GM23248 (cell line): ENCODE results near the gene ACTRT3. TPM values are rescaled to one million over a fixed set of nuclear protein-coding genes. Genes with fewer than 3 reads are reported as not detected.
A peak's percentile ranks its signal among the peaks of the same experiment; 100 is the strongest.

Source experiments
- DNase-seq: peaks from one replicate; pipeline ENCODE4 v3.0.0-alpha.2; 2015
- H2AFZ ChIP-seq: fragments of 200-600 bp; sonication (generic); 2 replicates; pipeline ENCODE4 v1.6.1; 2016; ENCODE audit warnings: antibody characterized with exemption
- H3F3A ChIP-seq: fragments of 200-600 bp; sonication (generic); 2 replicates; pipeline ENCODE4 v1.6.1; 2016; ENCODE audit warnings: mild to moderate bottlenecking, antibody characterized with exemption, mixed run types; ENCODE audit not compliant: insufficient read depth
- H3K27ac ChIP-seq: fragments of 200-600 bp; sonication (generic); 2 replicates; pipeline ENCODE4 v1.5.1; 2016; ENCODE audit warnings: mild to moderate bottlenecking
- H3K27me3 ChIP-seq: fragments of 200-600 bp; sonication (generic); replicated peaks from 2 replicates; pipeline ENCODE4 v1.6.1; 2016; ENCODE audit warnings: mild to moderate bottlenecking; ENCODE audit not compliant: insufficient read depth
- H3K36me3 ChIP-seq: fragments of 200-600 bp; sonication (generic); 2 replicates; pipeline ENCODE4 v1.6.1; 2016; ENCODE audit warnings: low read depth, mild to moderate bottlenecking
- H3K4me1 ChIP-seq: fragments of 200-600 bp; sonication (generic); 2 replicates; pipeline ENCODE4 v1.6.1; 2016; ENCODE audit warnings: mild to moderate bottlenecking; ENCODE audit not compliant: insufficient read depth
- H3K4me2 ChIP-seq: fragments of 200-600 bp; sonication (generic); one replicate; pipeline ENCODE4 v1.6.1; 2016; ENCODE audit warnings: mild to moderate bottlenecking; ENCODE audit not compliant: unreplicated experiment
- H3K4me3 ChIP-seq: fragments of 200-600 bp; sonication (generic); 2 replicates; pipeline ENCODE4 v1.5.1; 2016; ENCODE audit warnings: mild to moderate bottlenecking
- H3K79me2 ChIP-seq: fragments of 200-600 bp; sonication (generic); 2 replicates; pipeline ENCODE4 v1.6.1; 2016; ENCODE audit warnings: mild to moderate bottlenecking; ENCODE audit not compliant: insufficient read depth
- H3K9ac ChIP-seq: fragments of 200-600 bp; sonication (generic); 2 replicates; pipeline ENCODE4 v1.6.1; 2016; ENCODE audit warnings: mild to moderate bottlenecking
- H3K9me2 ChIP-seq: fragments of 200-600 bp; sonication (generic); 2 replicates; pipeline ENCODE4 v1.6.1; 2016; ENCODE audit warnings: mixed run types, mild to moderate bottlenecking, moderate library complexity; ENCODE audit not compliant: insufficient read depth
- H3K9me3 ChIP-seq: fragments of 200-600 bp; sonication (generic); one replicate; pipeline ENCODE4 v1.6.1; 2017; ENCODE audit warnings: low read depth
- H4K20me1 ChIP-seq: fragments of 200-600 bp; sonication (generic); 2 replicates; pipeline ENCODE4 v1.6.0; 2016; ENCODE audit not compliant: insufficient read depth
- EZH2 ChIP-seq: fragments of 200-600 bp; sonication (generic); IDR thresholded peaks from 2 replicates; pipeline ENCODE4 v1.6.1; 2018; ENCODE audit warnings: antibody characterized with exemption, mild to moderate bottlenecking; ENCODE audit not compliant: insufficient read depth, poor library complexity, severe bottlenecking
- EZH2phosphoT487 ChIP-seq: fragments of 200-600 bp; sonication (generic); IDR thresholded peaks from 2 replicates; pipeline ENCODE4 v1.6.1; 2018; ENCODE audit warnings: antibody characterized with exemption, moderate library complexity, mild to moderate bottlenecking, low read depth; ENCODE audit not compliant: insufficient read depth
- WGBS, 2 experiments: methylation state at CpG; one replicate each; pipeline ENCODE4 v1.1.6; 2015 to 2017; ENCODE audit warnings: low lambda C conversion rate in 2 of 2, low coverage in 1 of 2; ENCODE audit errors: missing lambda C conversion rate in 2 of 2; 5-methylcytosine and 5-hydroxymethylcytosine counted together
- in situ Hi-C: fragments of 300-500 bp; cut with MboI; formaldehyde crosslinking; loops from 2 replicates; pipeline ENCODE4 v1.15.0; 2020
- polyA plus RNA-seq: library from polyadenylated mRNA; unstranded; fragments of >200 nt; fragmentation: Nextera tagmentation; extraction: Ambion mirVana; gene quantifications from 2 replicates; pipeline ENCODE4 v1.2.1, GENCODE V29; 2016
- total RNA-seq: library from RNA; depleted of rRNA; stranded (reverse); fragments of >200 nt; shearing (Covaris generic); gene quantifications from 2 replicates; pipeline ENCODE4 v1.2.3, GENCODE V29; 2014

The ACTRT3 gene
- total and polyA plus RNA-seq, 2 experiments from 2014 or later: 3.3 to 5.2 TPM

DNA sequence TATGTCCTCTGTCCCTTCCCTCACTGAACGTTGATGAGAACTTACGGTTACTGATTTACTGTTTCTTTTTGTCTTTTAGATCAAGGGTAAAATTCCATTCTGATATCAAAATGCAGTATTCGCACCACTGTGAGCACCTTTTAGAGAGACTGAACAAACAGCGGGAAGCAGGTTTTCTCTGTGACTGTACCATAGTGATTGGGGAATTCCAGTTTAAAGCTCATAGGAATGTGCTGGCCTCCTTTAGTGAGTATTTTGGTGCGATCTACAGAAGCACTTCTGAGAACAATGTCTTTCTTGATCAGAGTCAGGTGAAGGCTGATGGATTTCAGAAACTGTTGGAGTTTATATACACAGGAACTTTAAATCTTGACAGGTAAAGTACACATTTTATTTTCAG, 4.8 kb upstream of the ACTRT3 start:
- peak overlapping the region; percentile 89 for H3K4me2 ChIP-seq
- H3K36me3 ChIP-seq: peaks cover 45% of the 10 kb centered on the region
- TF ChIP-seq EZH2phosphoT487 (no peak), EZH2 (no peak)
- peak overlapping the region; percentile 96; the same call in 1 of the 2 replicates for H3K27ac ChIP-seq
- H3K9me2 ChIP-seq: no peaks in the 10 kb centered on the region
- H3K4me3 ChIP-seq: peak overlapping the region; percentile 98
- in situ Hi-C loops: no loop called here
- H2AFZ ChIP-seq: no peak overlapping the region
- H3F3A ChIP-seq: peaks cover 16% of the 10 kb centered on the region
- no peaks in the 10 kb centered on the region for H4K20me1 ChIP-seq
- peak overlapping the region; percentile 93 for H3K9ac ChIP-seq
- no peaks in the 10 kb centered on the region for H3K9me3 ChIP-seq
- WGBS, 2 experiments: 43 to 48% methylated on average over 5 of the region's 5 CpGs
- no peaks in the 10 kb centered on the region for H3K27me3 ChIP-seq
- peak; percentile 27 for DNase-seq
- H3K4me1 ChIP-seq: peaks cover 22% of the 10 kb centered on the region
- peaks cover 59% of the 10 kb centered on the region for H3K79me2 ChIP-seq

GRCh38 chr3:169772897-169773816, 3.8 kb upstream of the ACTRT3 start, which contains the start of gene MYNN:
TSS of gene MYNN (plus strand) at chr3:169773396. CDS start at chr3:169774296, 900 bp downstream.
- Histone ChIP-seq H3F3A (peaks cover 20% of the 10 kb centered on the region), H3K4me3 (peak within 1 kb of the TSS; percentile 98), H3K9me2 (no peaks in the 10 kb centered on the region), H3K4me1 (peaks cover 22% of the 10 kb centered on the region), H3K27me3 (no peaks in the 10 kb centered on the region), H2AFZ (peak within 1 kb of the TSS; percentile 100), H3K27ac (peak within 1 kb of the TSS; percentile 96), H4K20me1 (no peaks in the 10 kb centered on the region), H3K4me2 (peak within 1 kb of the TSS; percentile 89), H3K79me2 (peaks cover 48% of the 10 kb centered on the region), H3K9ac (peak within 1 kb of the TSS; percentile 93), H3K9me3 (no peaks in the 10 kb centered on the region), H3K36me3 (peaks cover 37% of the 10 kb centered on the region)
- in situ Hi-C loops: no loop called here
- DNase-seq: peak; percentile 96
- 1% methylated on average over 48 to 61 of the region's 61 CpGs for WGBS, 2 experiments
- TF ChIP-seq EZH2phosphoT487 (no peak), EZH2 (no peak)

GRCh38 chr3:169772305-169772896, 3.0 kb upstream of the ACTRT3 start:
- Histone ChIP-seq H3K27me3 (no peaks in the 10 kb centered on the region), H3K9me2 (no peaks in the 10 kb centered on the region), H3K36me3 (peaks cover 30% of the 10 kb centered on the region), H3F3A (peaks cover 20% of the 10 kb centered on the region), H3K4me2 (peak overlapping the region; percentile 89), H3K4me1 (peaks cover 22% of the 10 kb centered on the region), H3K9ac (peak overlapping the region; percentile 93), H4K20me1 (no peaks in the 10 kb centered on the region), H3K79me2 (peaks cover 41% of the 10 kb centered on the region), H3K9me3 (no peaks in the 10 kb centered on the region), H2AFZ (peak overlapping the region; percentile 100), H3K27ac (peak overlapping the region; percentile 96), H3K4me3 (peak overlapping the region; percentile 98)
- DNase-seq: peak; percentile 85
- in situ Hi-C loops: no loop called here
- TF ChIP-seq EZH2phosphoT487: no peak
- no peak for TF ChIP-seq EZH2
- 0 to 2% methylated on average over 15 of the region's 15 CpGs for WGBS, 2 experiments

DNA sequence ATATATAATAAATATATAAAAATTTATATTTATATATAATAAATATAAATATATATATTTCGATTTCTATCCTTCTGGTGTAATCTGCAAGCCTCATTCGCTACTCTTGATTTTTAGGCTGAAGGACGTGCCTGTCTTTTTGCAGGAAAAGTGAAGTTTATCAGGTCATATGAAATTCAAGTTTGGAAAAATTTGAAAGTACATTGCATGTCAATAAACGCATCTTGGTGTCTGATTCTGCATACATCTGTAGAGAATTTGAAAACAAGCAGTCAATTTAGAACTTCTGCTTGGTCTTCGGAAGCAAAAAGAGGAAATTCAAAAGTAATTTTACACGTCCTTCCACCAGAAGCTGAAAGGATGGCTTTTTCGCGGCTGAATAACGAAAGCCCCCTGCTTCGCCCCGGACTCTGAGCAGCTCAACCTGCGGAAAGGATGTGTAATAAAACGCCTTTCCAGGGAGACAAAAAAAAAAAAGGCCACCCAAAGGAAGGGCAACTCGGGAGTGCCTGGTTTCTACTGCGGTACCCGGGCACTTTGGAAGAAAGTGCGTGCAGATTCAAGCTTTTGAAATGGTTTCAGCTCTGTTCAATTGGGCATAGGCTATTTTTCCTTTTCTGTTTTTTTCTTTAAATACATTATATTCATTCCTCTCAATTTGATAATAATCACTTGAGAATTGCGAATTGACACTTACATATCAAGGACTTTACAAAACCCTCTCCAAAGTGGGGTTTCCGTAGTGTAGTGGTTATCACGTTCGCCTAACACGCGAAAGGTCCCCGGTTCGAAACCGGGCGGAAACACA, 2.3 kb upstream of the ACTRT3 start:
- peak overlapping the region; percentile 89 for H3K4me2 ChIP-seq
- no peaks in the 10 kb centered on the region for H3K9me3 ChIP-seq
- TF ChIP-seq EZH2phosphoT487 (no peak), EZH2 (no peak)
- peak; percentile 75 for DNase-seq
- peak overlapping the region; percentile 96 for H3K27ac ChIP-seq
- peaks cover 34% of the 10 kb centered on the region for H3K79me2 ChIP-seq
- peak overlapping the region; percentile 98 for H3K4me3 ChIP-seq
- in situ Hi-C loops: no loop called here
- peaks cover 20% of the 10 kb centered on the region for H3F3A ChIP-seq
- peaks cover 22% of the 10 kb centered on the region for H3K4me1 ChIP-seq
- H3K9ac ChIP-seq: peak overlapping the region; percentile 93
- H3K9me2 ChIP-seq: no peaks in the 10 kb centered on the region
- H2AFZ ChIP-seq: peak overlapping the region; percentile 100
- 1% methylated on average over 27 of the region's 27 CpGs for WGBS, 2 experiments
- H3K27me3 ChIP-seq: no peaks in the 10 kb centered on the region
- H3K36me3 ChIP-seq: peaks cover 24% of the 10 kb centered on the region
- no peaks in the 10 kb centered on the region for H4K20me1 ChIP-seq
